Measurements from ENCODE around the gene CP.
"Not testable (repeated sequence)": the region's sequence is repeated elsewhere in the genome, so short reads cannot be mapped to it uniquely, and the experiment has no call there.

Gene CP

DNA sequence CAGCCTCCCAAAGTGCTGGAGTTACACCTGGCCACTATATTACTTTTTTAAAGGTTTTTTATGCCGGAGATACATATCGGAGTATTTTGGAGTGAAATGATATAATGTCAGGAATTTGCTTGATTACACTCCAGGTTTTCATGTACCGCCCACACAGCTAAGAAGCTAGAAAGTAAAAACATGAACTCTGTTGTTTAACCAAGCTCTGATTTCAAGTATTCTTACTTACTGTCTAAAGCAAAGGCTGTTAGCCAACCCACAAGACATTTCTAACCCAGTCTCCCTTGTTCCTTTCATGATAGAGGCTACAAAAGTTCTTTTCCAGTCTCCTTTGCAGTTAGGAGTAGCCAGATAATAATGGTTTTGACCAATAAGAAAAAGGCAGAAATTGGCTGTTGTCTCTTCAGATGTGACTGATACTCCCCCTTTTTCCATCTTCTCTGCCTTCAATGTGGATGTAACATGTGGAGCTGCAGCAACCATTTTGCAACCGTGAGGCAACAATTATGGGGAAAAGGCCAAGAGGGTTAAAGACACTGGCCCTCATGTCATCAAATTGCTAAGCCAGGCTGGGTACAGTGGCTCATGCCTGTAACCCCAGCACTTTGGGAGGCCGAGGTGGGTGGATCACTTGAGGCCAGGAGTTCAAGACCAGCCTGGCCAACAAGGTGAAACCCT, 6.1 kb upstream of the CP start:
- DNase-seq (ENCODE audit: low spot score): no peak

DNA sequence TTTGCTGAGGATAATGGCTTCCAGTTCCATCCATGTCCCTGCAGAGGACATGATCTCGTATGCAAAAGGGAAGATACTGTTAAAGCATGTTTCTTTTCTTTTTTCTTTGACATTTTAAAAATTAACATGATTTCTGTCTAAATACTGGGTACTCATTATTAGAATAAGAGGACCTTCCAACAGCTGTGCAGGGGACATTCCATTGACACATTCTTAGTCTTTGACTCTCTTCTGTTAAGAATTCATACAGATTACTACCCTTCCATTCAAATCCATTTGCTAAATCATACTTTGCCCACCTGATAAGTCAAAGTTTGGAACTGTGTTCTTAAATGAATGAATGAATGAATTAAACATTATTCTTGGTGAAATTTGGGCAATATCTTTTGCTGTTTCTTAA, 5.1 kb upstream of the CP start:
- DNase-seq (ENCODE audit: low spot score): no peak

DNA sequence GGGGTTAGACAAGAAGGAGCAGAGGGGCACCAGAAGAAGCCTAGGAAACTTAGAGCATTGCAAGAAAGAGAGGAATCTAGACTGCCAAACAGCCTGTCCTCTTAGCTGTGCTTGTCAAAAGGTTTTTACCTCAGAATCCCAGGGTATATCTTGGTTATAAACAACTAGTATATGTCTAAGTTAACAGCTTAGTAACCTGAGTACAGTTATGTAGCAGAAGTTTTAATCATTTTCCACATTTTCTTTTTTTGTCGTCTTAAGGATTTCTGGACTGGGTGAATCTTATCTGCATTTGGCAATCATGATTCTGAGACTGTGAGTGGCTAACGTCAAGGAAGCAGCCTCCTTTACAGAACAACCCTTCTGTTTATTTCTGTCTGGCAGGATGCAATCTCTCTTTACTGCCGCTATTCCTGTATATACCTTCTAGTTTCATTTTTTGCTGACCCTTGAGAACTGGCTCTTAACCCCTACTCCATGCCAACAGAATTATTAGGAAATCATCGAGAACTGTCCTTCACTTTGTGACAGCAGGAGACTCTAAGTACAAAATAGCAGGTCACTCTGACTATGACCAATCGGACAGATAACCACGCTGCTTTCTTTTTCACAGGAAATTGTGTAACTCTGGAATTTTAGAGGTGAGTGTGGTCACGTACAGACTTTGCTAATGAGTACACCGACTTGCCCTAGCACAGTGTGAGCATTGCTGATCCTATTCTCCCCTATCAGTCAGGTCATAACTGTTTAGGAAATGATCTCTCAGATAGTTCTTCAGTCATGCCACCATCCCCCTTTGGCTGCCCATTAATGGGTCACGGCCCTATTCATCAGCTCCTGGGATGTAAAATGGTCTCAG, 3.3 kb upstream of the CP start:
- DNase-seq (ENCODE audit: low spot score): peak; percentile 61

DNA sequence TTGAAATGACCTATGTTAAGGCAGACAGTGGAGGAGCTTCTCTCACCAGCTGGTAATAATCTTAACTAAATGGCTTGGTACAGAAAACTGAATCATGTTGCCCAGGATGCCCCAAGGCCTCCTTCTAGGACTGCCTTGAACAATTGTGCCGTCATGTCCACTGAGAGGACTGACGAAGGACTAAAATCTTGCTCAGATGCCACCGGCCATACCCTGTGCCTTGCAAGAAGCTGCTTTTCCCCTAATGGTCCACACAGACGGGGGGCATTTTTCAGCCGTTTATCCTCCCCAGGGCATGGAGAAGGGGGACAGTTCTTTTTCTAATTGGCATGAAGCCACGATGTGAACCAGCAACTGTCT, 1.8 kb upstream of the CP start:
- no peak for DNase-seq (ENCODE audit: low spot score)

DNA sequence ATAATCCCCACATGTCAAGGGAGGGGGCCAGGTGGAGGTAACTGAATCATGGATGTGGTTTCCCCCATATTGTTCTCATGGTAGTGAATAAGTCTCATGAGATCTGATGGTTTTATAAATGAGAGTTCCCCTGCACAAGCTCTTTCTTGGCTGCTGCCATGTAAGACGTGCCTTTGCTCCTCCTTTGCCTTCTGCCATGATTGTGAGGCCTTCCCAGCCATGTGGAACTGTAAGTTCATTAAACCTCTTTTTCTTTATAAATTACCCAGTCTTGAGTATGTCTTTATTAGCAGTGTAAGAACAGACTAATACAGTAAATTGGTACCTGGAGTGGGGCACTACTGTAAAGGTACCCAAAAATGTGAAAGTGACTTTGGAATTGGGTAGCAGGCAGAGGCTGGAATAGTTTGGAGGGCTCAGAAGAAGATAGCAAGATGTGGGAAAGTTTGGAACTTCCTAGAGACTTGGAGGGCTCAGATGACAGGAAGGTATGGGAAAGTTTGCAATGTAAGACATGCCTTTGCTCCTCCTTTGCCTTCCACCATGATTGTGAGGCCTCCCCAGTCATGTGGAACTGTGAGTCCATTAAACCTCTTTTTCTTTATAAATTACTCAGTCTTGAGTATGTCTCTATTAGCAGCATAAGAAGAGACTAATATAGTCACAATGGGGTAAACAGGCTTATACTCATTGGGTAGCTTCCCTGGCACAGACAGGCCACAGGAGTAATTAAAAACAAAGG, 2.1 kb downstream of the CP start:
- not testable (repeated sequence) for DNase-seq (ENCODE audit: low spot score)

DNA sequence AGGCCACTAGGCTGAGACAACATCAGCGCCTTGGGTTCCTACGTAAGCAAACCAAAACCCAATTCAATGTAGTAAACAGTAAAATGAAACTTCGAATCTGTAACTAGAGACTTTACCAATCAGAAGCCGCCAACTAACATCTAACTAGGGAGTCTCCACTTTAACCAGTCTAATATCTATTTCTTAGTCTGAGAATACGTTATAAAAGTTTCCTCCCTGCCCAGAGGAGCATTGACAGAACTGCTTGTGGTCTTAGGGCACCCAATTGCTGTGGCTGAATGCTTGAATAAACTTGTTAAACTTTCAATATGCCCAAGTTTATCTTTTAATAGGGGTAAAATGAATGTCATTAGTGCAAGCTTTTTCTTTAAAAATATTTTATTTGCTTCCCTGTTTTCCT, 4.3 kb downstream of the CP start:
- DNase-seq (ENCODE audit: low spot score): no peak

DNA sequence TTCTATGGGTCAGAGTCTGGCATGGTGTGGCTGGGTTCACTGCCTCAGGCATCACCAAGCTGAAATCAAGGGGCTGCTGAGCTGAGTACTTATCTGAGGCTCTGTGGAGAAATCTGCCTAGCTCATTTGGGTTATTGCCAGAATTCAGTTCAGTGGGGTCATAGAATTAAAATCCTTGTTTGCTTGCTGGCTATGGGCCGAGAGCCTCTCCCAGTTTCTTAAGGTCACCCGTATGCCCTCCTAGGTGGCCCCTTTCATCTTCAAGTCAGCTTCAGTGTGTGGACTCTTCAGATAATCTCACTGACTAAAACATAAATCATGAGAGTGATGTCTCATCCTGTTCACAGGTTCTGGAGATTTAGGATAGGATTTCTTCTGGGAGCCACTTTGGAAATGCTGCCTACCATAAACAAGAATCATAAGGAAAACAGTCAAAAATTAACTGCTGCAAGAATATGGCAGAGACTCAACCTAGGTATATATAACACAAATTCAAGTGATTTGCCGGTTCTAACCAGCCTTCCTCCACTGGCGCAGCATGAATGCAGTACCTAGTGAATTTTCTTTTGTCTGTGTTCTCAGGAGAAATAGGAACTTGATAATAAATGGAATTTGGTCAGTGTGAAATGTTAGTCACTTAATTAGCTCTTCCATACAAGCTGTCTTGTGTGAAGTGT, 5.3 kb downstream of the CP start:
- DNase-seq (ENCODE audit: low spot score): no peak

DNA sequence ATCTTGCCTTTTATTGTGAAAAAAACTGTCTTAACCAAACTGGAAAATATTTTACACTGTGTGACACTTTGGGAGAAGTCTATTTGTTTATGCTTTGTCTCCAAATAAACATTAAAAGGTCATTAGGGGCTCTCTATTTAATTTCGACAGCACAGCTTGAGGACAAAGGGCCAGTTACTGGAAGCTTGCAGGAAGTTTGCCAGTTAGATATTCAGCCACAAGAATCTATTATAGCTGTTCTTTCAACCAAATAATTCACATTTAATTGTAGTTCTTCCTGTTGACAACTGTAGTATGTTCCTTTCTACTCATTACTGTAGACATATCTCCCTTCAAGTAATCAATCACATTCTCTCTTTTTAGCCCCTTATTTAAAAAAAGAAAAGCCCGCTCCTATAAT, 6.1 kb downstream of the CP start:
- no peak for DNase-seq (ENCODE audit: low spot score)

DNA sequence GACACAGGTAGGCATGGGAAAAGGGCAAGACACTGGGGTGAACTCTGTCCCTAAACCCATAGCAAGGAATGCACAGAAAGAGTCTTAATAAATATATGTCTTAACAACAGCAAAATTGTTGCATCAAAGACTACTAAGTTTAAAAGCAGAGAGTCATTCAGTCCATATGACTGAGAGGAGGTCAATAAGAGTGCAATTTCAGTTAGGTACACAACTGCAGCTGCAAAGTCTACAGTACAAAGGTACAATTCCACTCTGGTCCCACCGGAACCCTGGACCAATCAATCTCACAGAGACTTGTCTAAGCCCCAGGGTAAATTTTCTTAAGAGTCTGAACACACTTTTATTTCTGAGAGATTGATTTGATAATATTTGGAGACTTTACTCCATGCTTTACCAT, 6.9 kb downstream of the CP start:
- DNase-seq (ENCODE audit: low spot score): no peak

DNA sequence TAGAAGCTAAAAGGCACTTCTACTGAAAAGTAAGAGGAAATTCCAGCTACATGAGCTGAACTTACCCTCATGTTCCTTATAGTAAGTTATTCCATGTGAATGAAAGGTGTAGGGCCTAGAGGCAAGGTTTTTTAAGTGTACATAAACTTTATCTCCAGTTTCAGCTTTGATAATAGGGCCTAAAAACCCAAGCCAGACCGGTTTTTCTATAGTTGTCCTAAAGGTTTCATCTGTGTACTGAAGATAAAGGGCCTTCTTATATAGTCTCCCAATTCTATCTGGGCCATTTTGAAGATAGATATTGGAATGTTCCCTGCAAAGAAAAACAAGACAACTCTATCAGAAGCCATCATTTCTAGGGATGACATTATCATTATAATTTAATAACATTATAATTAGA, 9.2 kb downstream of the CP start:
- DNase-seq (ENCODE audit: low spot score): no peak

DNA sequence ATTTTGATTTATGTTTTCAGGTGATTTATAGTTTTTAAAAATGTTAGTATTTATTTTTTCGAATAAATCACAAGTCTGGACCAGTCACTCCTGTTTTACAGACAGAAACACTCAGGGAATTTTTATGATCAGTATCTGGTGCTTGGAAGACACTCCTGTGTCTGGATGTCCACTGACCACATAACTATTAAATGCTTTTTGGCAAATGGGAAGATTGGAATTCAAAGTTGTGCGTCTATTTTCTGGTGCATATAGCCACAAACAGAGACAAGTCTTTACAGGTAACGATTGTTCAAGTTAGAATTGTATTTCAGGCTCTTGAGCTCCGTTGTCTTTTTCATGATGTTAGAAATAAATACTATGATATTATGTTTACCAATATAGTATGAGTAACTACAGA, 12.2 kb downstream of the CP start:
- DNase-seq (ENCODE audit: low spot score): no peak

DNA sequence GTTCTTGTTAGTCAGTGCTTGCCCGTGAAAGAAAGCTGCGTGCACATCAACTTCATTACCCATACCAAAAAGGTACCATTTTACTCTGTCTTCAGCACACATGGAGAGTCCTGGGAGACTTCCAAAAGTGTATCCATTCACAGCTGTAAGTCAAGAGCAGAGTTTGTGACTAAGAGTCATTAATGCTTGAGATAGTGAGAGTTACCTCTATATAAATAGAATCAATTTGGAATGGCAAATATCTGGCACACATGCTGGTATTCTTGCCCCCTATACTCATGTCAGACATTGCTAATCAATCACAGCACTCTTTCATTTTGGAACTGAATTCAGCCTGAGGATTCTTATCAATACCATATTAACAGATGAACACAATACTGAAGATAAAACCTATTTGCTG, 14.2 kb downstream of the CP start:
- DNase-seq (ENCODE audit: low spot score): no peak

DNA sequence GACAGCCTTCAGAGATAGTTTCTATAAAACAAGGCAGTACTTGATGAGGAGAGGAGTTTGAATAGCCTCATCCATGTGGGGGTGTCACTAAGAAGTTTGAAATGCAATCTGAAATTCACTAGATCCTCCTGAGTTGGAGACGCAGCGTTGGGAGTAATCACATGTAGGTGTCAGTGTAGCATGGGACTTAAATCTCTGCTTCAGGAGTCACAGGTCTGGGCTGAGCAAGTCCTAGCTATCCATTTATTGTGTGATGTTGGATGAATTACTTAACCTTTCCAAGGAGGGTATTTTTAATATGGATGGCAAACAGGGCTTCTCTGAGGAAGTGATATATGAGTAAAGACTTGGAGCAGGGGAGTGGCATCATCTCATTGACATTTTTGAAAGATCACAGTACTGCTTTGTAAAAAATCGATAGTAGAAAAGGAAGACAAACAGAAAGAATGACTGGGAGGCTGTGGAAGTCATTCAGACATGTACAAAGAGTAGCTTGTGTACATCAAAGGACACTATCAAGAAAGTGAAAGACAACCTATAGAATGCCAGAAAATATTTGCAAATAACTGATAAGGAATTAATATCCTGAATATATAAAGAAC, 17.1 kb downstream of the CP start:
- no peak for DNase-seq (ENCODE audit: low spot score)

DNA sequence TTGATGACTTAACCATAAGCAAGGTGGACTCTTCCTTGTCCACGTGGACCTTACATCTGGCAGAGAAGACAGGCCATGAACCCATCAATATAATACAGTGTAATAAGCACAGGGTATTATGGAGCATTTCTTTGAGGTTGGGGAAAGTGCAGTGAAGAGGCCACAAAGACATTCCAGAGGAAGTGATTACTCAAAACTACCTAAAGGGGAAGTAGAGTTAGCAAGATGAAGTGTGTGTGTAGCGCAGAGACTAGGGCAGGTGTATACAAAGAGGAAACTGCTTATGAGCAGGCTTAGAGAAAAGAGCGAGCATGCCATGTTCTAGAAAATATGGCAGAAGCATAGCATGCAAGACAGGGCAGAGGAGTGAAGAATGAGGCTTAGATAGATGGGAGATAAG, 17.9 kb downstream of the CP start:
- DNase-seq (ENCODE audit: low spot score): no peak

DNA sequence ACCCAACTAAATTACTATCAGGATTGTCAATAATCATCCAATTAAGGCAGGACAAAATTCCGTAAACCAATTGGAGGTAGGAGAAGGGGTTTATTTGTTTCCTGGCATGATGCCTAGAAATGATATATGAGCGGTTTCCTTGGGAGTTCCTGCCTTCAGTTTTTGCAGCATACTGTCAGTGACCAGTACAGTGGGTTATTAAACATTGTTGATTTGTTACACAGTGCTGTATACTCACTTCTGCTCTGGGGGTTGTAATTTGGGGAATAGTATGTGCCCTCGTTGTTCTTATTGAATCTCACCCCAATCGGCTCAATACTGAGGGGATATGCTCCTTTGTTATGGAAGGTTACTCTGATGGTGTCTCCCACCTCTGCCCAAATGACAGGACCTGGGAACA, 22.2 kb downstream of the CP start:
- no peak for DNase-seq (ENCODE audit: low spot score)

DNA sequence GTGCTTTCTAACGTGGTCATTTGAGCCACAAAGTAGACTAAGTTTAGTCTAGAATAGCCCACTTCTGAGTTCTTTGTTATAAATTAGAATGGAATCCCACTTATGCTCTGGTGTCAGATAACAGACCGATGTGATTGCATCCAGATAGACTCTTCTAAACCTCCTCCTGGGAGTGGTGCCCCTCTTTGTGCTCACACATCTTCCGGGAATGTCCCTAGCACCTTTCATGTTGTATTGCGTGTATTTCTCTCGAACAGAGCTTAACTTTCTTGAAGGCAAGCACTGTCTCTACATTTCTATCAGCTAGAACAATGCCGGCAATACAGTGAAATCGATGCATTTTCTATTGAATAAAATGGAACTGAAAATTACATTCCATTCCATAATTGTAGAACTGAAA, 23.0 kb downstream of the CP start:
- DNase-seq (ENCODE audit: low spot score): no peak

DNA sequence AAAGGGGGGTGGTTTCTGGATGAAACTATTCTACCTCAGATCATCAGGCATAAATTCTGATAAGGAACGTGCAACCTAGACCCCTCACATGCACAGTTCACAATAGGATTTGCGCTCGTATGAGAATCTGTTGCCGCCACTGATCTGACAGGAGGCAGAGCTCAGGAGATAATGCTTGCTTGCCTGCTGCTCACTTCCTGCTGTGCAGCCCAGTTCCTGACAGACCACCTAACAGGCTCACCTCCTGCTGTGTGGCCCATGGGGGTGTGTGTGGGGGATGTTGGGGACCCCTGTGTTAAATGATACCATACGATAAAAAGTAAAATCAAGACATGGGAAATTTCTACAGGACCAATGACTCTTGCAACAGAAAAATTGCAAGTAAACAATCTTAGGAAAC, 24.0 kb downstream of the CP start:
- no peak for DNase-seq (ENCODE audit: low spot score)

DNA sequence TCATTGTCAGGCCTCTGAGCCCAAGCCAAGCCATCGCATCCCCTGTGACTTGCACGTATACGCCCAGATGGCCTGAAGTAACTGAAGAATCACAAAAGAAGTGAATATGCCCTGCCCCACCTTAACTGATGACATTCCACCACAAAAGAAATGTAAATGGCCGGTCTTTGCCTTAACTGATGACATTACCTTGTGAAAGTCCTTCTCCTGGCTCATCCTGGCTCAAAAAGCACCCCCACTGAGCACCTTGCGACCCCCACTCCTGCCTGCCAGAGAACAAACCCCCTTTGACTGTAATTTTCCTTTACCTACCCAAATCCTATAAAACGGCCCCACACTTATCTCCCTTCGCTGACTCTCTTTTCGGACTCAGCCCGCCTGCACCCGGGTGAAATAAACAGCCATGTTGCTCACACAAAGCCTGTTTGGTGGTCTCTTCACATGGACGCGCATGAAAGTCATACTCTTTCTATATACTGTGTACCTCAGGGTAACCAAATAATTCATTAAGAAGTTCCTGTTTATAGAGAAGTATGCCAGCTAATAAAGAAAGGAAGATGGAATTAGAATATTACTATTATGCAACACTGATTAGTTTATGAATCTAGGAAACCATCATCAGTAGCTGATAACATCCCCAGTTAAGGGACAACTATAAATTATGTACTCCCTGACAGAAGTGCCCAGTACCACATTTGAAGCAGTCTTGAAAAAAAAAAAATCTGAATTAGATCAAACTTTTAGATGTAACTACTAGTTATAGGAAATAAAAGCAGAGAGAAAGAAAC, 24.6 kb downstream of the CP start:
- not testable (repeated sequence) for DNase-seq (ENCODE audit: low spot score)

DNA sequence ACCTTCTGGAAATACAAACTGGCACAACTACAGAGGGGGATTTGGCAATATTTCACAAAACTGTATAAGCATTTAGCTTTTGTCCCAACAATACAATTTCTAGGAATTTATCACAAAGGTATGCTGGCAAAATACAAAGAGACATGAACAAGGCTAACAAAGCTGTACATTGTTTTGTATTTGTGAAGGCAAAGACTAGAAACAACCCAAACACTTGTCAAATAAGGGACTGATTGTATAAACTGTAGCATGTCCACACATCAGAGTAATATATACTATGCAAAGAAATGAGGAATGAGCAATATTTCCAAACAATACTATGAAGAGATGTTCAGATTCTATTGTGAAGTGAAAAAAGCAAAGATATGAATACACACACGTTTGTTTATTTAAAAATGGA, 26.4 kb downstream of the CP start:
- DNase-seq (ENCODE audit: low spot score): peak; percentile 72

DNA sequence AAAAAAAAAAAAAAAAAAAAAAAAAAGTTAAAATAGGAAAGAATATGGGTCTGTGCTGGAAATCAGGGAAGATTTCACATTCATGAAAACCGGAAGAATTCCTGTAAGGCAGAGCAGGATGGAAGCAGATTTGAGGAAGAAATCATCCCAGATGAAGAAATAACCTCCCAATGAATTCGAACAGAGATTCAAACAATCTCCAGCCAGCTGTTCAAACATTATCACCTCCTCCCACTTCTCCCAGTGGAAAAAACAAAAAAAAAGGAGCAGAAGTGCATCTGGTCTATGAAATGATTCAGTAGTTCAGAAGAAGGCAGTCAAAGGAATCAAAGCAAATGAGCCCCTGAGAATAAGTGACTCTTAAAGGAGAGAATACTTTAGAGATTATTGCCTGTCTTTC, 33.1 kb downstream of the CP start:
- DNase-seq (ENCODE audit: low spot score): no peak

DNA sequence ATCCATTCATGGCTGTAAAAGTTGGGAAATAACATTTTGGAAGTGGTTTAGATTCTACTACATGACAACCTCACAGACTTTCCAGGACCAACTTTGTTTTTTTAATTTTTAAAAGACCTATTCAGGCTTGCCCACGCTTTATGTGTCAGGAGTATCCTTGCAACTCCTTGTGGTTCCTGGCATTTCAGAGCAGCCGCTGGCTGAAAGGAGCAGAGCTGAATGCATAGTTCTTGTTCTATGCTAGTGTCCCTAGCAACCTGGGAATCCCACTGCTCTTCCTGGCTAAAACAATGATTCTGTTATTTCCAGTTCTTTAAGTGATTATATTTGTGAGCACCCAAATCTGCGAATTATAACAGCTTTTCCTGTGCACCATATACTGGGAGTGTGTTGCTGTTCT, 34.9 kb downstream of the CP start:
- DNase-seq (ENCODE audit: low spot score): peak; percentile 38

All from pons (tissue), 1 donor.